Measurements from ENCODE around the gene THOC6. TPM values are rescaled to one million over a fixed set of nuclear protein-coding genes. Genes with fewer than 3 reads are reported as not detected.

The THOC6 gene
- total RNA-seq, 4 donors from 2014 or later, result 10.1 to 42.8 (median 17.6) TPM

GRCh38 chr16:2990891-2991290 is 32.9 kb upstream of the THOC6 start:
- no peaks in the 10 kb centered on the region for H3K36me3 ChIP-seq
- DNase-seq, result no peak
- H3K27ac ChIP-seq, result no peak overlapping the region
- peaks cover 5% of the 10 kb centered on the region for H3K27me3 ChIP-seq
- no peak overlapping the region for H3K4me3 ChIP-seq
- H3K9me3 ChIP-seq, result no peaks in the 10 kb centered on the region
- in situ Hi-C loops (cut with MboI; ENCODE audit: low pct_ligation_motif_present in 1 of 4, low pct_unique_long_range_greater_than_20kb in 1 of 4, low sequenced_read_pairs in 3 of 4) (no loop called here), intact Hi-C loops (cut with DNase I; ENCODE audit: low total_unique reads) (no loop called here)
- TF ChIP-seq EP300 (IDR thresholded peaks at IDR 0.05; ENCODE audit: low read depth) (no peak), POLR2A (IDR thresholded peaks at IDR 0.05) (no peak), POLR2AphosphoS5 (IDR thresholded peaks at IDR 0.05) (no peak)
- TF ChIP-seq, protein P1, sequence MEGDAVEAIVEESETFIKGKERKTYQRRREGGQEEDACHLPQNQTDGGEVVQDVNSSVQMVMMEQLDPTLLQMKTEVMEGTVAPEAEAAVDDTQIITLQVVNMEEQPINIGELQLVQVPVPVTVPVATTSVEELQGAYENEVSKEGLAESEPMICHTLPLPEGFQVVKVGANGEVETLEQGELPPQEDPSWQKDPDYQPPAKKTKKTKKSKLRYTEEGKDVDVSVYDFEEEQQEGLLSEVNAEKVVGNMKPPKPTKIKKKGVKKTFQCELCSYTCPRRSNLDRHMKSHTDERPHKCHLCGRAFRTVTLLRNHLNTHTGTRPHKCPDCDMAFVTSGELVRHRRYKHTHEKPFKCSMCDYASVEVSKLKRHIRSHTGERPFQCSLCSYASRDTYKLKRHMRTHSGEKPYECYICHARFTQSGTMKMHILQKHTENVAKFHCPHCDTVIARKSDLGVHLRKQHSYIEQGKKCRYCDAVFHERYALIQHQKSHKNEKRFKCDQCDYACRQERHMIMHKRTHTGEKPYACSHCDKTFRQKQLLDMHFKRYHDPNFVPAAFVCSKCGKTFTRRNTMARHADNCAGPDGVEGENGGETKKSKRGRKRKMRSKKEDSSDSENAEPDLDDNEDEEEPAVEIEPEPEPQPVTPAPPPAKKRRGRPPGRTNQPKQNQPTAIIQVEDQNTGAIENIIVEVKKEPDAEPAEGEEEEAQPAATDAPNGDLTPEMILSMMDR (IDR thresholded peaks at IDR 0.05), result no peak
- WGBS, 2 donors (ENCODE audit: low coverage in 1 of 2), result 45% methylated on average over 9 of the region's 10 CpGs; no CpG with 5 or more reads in 1 of the 2 donors
- H3K4me1 ChIP-seq, result peaks cover 0 to 8% (median 3%) of the 10 kb centered on the region in 4 donors

GRCh38 chr16:2991566-2992261 is 32.1 kb upstream of the THOC6 start:
- in situ Hi-C loops (cut with MboI; ENCODE audit: low pct_ligation_motif_present in 1 of 4, low pct_unique_long_range_greater_than_20kb in 1 of 4, low sequenced_read_pairs in 3 of 4), result no loop called here
- no peak overlapping the region for H3K4me3 ChIP-seq
- intact Hi-C loops (cut with DNase I; ENCODE audit: low total_unique reads), result no loop called here
- TF ChIP-seq, protein P1 (IDR thresholded peaks at IDR 0.05), result no peak
- TF ChIP-seq EP300 (IDR thresholded peaks at IDR 0.05; ENCODE audit: low read depth) (no peak), POLR2AphosphoS5 (IDR thresholded peaks at IDR 0.05) (no peak), POLR2A (IDR thresholded peaks at IDR 0.05) (no peak)
- H3K4me1 ChIP-seq, result peaks cover 0 to 8% (median 3%) of the 10 kb centered on the region in 4 donors
- H3K27me3 ChIP-seq, result peaks cover 5% of the 10 kb centered on the region
- no peaks in the 10 kb centered on the region for H3K36me3 ChIP-seq
- no peak for DNase-seq
- no peaks in the 10 kb centered on the region for H3K9me3 ChIP-seq
- 83% methylated on average over 11 of the region's 12 CpGs; no CpG with 5 or more reads in 1 of the 2 donors for WGBS, 2 donors (ENCODE audit: low coverage in 1 of 2)
- H3K27ac ChIP-seq, result no peak overlapping the region

DNA sequence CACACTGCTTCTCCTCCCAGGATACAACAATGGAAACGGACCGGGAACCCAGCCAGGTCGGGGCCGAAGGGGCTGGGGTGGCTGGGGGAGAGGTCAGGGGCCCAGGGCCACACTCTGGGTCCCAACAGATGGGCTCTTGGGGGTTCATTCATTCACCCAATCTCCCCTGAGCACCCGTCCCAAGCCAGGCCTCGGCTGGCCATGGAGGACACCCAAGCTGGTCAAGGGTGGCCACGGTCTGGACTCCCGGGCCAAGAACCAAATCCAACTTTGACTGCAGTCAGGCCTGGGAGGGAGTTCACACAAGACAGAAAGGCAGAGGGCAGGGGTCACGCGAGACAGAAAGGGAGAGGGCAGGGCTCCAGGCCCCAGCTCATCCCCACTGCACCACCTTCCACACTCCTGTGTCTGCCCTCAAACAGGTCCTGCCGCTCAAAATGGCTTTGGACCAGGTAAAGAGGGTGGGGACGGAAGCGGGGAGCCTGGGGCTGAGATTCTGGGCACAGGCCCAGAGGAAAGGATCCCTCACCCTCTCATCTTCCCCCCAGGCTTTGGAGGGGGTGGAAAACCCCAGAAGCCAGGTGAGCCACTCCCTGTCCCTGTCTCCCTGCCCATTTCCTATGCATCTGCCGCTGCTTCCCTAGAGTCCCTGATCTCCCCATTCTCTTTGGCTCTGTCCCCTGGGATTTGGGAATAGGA is 31.3 kb upstream of the THOC6 start:
- 88% methylated on average over 14 of the region's 14 CpGs; no CpG with 5 or more reads in 1 of the 2 donors for WGBS, 2 donors (ENCODE audit: low coverage in 1 of 2)
- TF ChIP-seq POLR2A (IDR thresholded peaks at IDR 0.05), result no peak
- TF ChIP-seq EP300 (IDR thresholded peaks at IDR 0.05; ENCODE audit: low read depth), result no peak
- no peak for TF ChIP-seq POLR2AphosphoS5 (IDR thresholded peaks at IDR 0.05)
- TF ChIP-seq, protein P1 (IDR thresholded peaks at IDR 0.05), result no peak
- peaks cover 5% of the 10 kb centered on the region for H3K27me3 ChIP-seq
- no peaks in the 10 kb centered on the region for H3K36me3 ChIP-seq
- intact Hi-C loops (cut with DNase I; ENCODE audit: low total_unique reads) (no loop called here), in situ Hi-C loops (cut with MboI; ENCODE audit: low pct_ligation_motif_present in 1 of 4, low pct_unique_long_range_greater_than_20kb in 1 of 4, low sequenced_read_pairs in 3 of 4) (no loop called here)
- no peak overlapping the region for H3K27ac ChIP-seq
- no peaks in the 10 kb centered on the region for H3K9me3 ChIP-seq
- H3K4me1 ChIP-seq, result peaks cover 0 to 8% (median 3%) of the 10 kb centered on the region in 4 donors
- no peak for DNase-seq
- no peak overlapping the region for H3K4me3 ChIP-seq

DNA sequence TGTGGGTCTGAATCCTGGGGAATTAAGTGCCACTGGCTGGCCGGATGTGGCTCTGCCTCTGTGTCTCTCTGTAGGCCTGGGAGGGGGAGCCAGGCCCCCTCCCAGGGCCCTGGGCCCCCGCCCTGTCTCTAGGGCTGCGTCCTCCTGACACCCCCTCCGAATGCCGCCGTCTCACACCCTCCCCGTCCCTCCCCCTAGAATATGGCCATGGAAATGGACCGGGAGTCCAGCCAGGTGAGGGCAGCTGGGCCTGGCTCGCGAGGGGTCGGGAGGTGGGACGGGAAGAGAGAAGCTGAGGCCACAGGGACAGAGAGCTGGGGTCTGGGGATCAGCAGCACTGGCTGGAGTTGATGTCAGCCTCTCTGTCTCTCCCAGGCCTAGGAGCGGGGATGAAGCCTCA is 27.5 kb upstream of the THOC6 start:
- no peak for DNase-seq
- intact Hi-C loops (cut with DNase I; ENCODE audit: low total_unique reads) (no loop called here), in situ Hi-C loops (cut with MboI; ENCODE audit: low pct_ligation_motif_present in 1 of 4, low pct_unique_long_range_greater_than_20kb in 1 of 4, low sequenced_read_pairs in 3 of 4) (no loop called here)
- Histone ChIP-seq H3K9me3 (no peaks in the 10 kb centered on the region), H3K4me3 (no peak overlapping the region), H3K27me3 (peaks cover 4% of the 10 kb centered on the region), H3K27ac (no peak overlapping the region), H3K4me1 (peaks cover 0 to under 1% (median under 1%) of the 10 kb centered on the region in 4 donors), H3K36me3 (no peaks in the 10 kb centered on the region)
- TF ChIP-seq POLR2AphosphoS5 (IDR thresholded peaks at IDR 0.05), result no peak
- TF ChIP-seq, protein P1 (IDR thresholded peaks at IDR 0.05), result no peak
- no peak for TF ChIP-seq POLR2A (IDR thresholded peaks at IDR 0.05)
- TF ChIP-seq EP300 (IDR thresholded peaks at IDR 0.05; ENCODE audit: low read depth), result no peak
- WGBS, 2 donors (ENCODE audit: low coverage in 1 of 2), result 79 to 84% methylated on average over 7 to 10 of the region's 13 CpGs

Data from transverse colon (tissue), 4 donors.